ENCODE measurements around the gene ZBTB17. TPM values are rescaled to one million over a fixed set of nuclear protein-coding genes. Genes with fewer than 3 reads are reported as not detected.
A peak's percentile ranks its signal among the peaks of the same experiment; 100 is the strongest.

The ZBTB17 gene
- total and polyA plus RNA-seq, 10 of the 15 experiments (the other 5 are each of a cell fraction or from before 2014, with no cell fraction given): 0.87 to 59.4 (median 38.7) TPM

DNA sequence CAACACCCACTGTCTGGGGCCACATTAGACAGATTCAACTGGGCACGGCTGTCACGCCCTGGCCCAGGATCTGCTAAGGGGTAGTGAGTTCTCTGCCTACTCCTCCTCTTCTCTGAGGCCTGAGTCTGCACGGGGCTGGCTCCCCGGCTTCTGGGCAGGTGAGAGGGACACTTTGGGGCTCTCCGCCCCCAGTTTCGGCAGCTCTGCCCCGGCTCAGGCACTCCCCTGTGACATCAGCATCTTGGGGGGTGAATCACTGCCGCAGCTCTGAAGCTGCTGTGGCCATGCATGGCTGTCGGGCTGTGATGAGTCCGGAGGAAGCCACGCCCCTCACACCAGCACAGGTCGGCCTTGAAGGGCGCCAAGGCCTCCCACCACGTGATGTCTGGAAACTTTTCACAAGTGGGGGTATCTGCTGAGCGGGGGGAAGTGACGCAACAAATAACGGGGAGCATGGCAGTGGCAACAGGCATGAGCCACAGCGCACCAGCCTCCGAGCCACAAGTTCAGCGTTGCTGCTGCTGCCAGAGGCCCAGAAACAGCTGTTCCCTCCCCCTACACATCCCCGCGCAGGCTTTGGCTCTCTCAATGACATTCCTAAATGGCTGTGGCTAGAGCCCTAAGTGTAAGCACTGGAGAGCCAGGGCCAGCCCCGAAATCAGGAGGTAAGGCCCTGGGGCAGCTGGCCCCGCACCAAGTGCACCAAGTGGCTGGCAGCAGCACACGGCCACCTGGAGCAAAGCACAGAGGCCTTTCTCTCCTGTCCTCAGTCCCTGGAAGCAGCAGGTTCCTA, 26.3 kb downstream of the ZBTB17 start:
- RAD21 ChIA-PET (ENCODE audit: unreplicated experiment): interaction anchor here (0.6 to 5.0 kb wide), 14 partner anchors 8 to 134 kb away, joined by 3 to 34 read pairs (median 6); partner anchors contain the start of genes SPEN and ZBTB17
- peak; percentile 71 for DNase-seq (ENCODE audit: low read depth, low spot score)
- intact Hi-C loops (cut with micrococcal nuclease; ENCODE audit: unreplicated experiment) (loop anchor here (1.0 to 10.0 kb wide), 3 partner anchors 17 to 105 kb away; no protein-coding TSS in a partner anchor), in situ Hi-C loops (cut with MboI) (no loop called here)
- POLR2A ChIA-PET: interaction anchor here (0.6 to 4.4 kb wide), 8 partner anchors 9 to 116 kb away, joined by 3 to 47 read pairs (median 5); partner anchors contain the start of genes SPEN and ZBTB17
- H3K9ac ChIP-seq (ENCODE audit: control insufficient read depth, insufficient read depth, low read length): peak overlapping the region; percentile 57
- H4K20me1 ChIP-seq (ENCODE audit: control insufficient read depth, insufficient read depth): no peaks in the 10 kb centered on the region; the same call in 1 of the 2 replicates
- H3K4me1 ChIP-seq (ENCODE audit: control insufficient read depth, insufficient read depth, low read length): peaks cover 40% of the 10 kb centered on the region
- WGBS (ENCODE audit: insufficient coverage, insufficient replicate concordance, low lambda C conversion rate, missing lambda C conversion rate): 8% methylated on average over 25 of the region's 25 CpGs
- H3K4me3 ChIP-seq: peak overlapping the region; percentile 34; the same call in 1 of the 2 replicates
- BruUV-seq (replicated peaks): no TSS peak
- H3K4me2 ChIP-seq (ENCODE audit: control insufficient read depth, insufficient read depth): peak overlapping the region; percentile 73
- CTCF ChIA-PET: interaction anchor here (0.9 to 4.7 kb wide), 10 partner anchors 17 to 158 kb away, joined by 3 to 25 read pairs (median 4); partner anchors contain the start of gene ZBTB17
- ATAC-seq: peak; percentile 92
- peaks cover 6 to 46% of the 10 kb centered on the region in 2 experiments for H3K36me3 ChIP-seq (ENCODE audit: control insufficient read depth in 2 of 2, insufficient read depth in 2 of 2, low read length in 1 of 2)
- H2AFZ ChIP-seq (ENCODE audit: control insufficient read depth, low read depth, low read length): no peak overlapping the region; the same call in 1 of the 2 replicates
- SMC1A ChIA-PET (ENCODE audit: uncharacterized antibody, unreplicated experiment): interaction anchor here (0.6 to 5.6 kb wide), 10 partner anchors 13 to 134 kb away, joined by 3 to 78 read pairs (median 5); partner anchors contain the start of gene ZBTB17
- H3K9me3 ChIP-seq (replicated peaks; ENCODE audit: control insufficient read depth, insufficient read depth, low read length): no peaks in the 10 kb centered on the region
- FAIRE-seq: peak; percentile 85
- no peaks in the 10 kb centered on the region for H3K27me3 ChIP-seq (replicated peaks in 1 of 2; ENCODE audit: control insufficient read depth in 2 of 2, insufficient read depth in 2 of 2, low read length in 1 of 2)
- H3K27ac ChIP-seq (ENCODE audit: control insufficient read depth, insufficient read depth): peak overlapping the region; percentile 79
- H3K79me2 ChIP-seq (ENCODE audit: control insufficient read depth, insufficient read depth, low read length): peaks cover 22% of the 10 kb centered on the region
- TF ChIP-seq HCFC1 (IDR thresholded peaks at IDR 0.05; ENCODE audit: low read length) (no peak; the same call in 1 of the 2 replicates), SRF (IDR thresholded peaks at IDR 0.05; ENCODE audit: low read depth in 2 of 2, low read length in 2 of 2) (peak; percentile 29 to 60; a peak in 2 of 4 replicates), RFX5 (IDR thresholded peaks at IDR 0.05; ENCODE audit: low read depth, low read length) (no peak), SIN3A (IDR thresholded peaks at IDR 0.05; ENCODE audit: low read depth, low read length) (no peak), ZNF622 (IDR thresholded peaks at IDR 0.05) (no peak), RAD21 (IDR thresholded peaks at IDR 0.05; ENCODE audit: insufficient read depth, low read depth, low read length) (no peak), MTA2 (IDR thresholded peaks at IDR 0.05; ENCODE audit: low read depth) (no peak), EZH2 (IDR thresholded peaks at IDR 0.05; ENCODE audit: borderline replicate concordance, control insufficient read depth, low read depth, low read length) (no peak), CREB1 (IDR thresholded peaks at IDR 0.05; ENCODE audit: low read depth) (peak; percentile 83), ESRRA (IDR thresholded peaks at IDR 0.05; ENCODE audit: low read length) (no peak), MEF2B (IDR thresholded peaks at IDR 0.05; ENCODE audit: partially characterized antibody, poor library complexity, severe bottlenecking) (no peak), CBX3 (IDR thresholded peaks at IDR 0.05; ENCODE audit: borderline replicate concordance, low read depth) (no peak), PML (IDR thresholded peaks at IDR 0.05; ENCODE audit: low read length) (no peak)
- TF ChIP-seq, protein P1, sequence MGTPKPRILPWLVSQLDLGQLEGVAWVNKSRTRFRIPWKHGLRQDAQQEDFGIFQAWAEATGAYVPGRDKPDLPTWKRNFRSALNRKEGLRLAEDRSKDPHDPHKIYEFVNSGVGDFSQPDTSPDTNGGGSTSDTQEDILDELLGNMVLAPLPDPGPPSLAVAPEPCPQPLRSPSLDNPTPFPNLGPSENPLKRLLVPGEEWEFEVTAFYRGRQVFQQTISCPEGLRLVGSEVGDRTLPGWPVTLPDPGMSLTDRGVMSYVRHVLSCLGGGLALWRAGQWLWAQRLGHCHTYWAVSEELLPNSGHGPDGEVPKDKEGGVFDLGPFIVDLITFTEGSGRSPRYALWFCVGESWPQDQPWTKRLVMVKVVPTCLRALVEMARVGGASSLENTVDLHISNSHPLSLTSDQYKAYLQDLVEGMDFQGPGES (IDR thresholded peaks at IDR 0.05): no peak
- TF ChIP-seq, protein P2, sequence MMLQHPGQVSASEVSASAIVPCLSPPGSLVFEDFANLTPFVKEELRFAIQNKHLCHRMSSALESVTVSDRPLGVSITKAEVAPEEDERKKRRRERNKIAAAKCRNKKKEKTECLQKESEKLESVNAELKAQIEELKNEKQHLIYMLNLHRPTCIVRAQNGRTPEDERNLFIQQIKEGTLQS (IDR thresholded peaks at IDR 0.05; ENCODE audit: borderline replicate concordance, extremely low read depth, low read depth, low read length): 0 out of 2 replicates have a peak, but pooled peaks have one; percentile 28
- TF ChIP-seq, protein P3, sequence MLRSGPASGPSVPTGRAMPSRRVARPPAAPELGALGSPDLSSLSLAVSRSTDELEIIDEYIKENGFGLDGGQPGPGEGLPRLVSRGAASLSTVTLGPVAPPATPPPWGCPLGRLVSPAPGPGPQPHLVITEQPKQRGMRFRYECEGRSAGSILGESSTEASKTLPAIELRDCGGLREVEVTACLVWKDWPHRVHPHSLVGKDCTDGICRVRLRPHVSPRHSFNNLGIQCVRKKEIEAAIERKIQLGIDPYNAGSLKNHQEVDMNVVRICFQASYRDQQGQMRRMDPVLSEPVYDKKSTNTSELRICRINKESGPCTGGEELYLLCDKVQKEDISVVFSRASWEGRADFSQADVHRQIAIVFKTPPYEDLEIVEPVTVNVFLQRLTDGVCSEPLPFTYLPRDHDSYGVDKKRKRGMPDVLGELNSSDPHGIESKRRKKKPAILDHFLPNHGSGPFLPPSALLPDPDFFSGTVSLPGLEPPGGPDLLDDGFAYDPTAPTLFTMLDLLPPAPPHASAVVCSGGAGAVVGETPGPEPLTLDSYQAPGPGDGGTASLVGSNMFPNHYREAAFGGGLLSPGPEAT (IDR thresholded peaks at IDR 0.05; ENCODE audit: low read depth): no peak
- TF ChIP-seq, protein P4, sequence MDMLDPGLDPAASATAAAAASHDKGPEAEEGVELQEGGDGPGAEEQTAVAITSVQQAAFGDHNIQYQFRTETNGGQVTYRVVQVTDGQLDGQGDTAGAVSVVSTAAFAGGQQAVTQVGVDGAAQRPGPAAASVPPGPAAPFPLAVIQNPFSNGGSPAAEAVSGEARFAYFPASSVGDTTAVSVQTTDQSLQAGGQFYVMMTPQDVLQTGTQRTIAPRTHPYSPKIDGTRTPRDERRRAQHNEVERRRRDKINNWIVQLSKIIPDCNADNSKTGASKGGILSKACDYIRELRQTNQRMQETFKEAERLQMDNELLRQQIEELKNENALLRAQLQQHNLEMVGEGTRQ (IDR thresholded peaks at IDR 0.05; ENCODE audit: borderline replicate concordance, low read depth, low read length): peak; percentile 73
